HG03521 (cell line): ENCODE data around the gene PALS2.

Experiments used
- ATAC-seq: cut with Tn5 transposase; IDR thresholded peaks from one replicate; pipeline ENCODE4 v1.9.1; 2021; ENCODE audit warnings: mild to moderate bottlenecking, moderate library complexity; ENCODE audit not compliant: unreplicated experiment

Gene PALS2

DNA sequence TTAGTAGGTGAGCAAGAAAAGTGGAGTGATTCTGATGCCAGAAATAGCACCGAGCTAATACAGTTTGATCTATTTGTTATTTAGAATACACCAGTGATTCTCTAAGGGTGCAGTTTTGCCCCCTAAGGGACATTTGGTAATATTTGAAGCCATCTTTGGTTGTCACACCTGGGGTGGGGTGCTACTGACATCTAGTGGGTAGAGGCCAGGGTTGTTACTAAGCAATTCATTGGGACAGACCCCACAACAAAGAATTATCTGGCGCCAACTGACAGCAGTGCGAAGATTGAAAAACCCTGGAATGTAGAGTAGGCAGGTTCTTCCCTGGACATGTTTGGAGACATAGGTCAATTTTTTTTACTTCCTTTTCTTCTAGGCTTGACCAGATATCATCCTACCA is 14.6 kb downstream of the PALS2 start:
- ATAC-seq: peak; percentile 74

DNA sequence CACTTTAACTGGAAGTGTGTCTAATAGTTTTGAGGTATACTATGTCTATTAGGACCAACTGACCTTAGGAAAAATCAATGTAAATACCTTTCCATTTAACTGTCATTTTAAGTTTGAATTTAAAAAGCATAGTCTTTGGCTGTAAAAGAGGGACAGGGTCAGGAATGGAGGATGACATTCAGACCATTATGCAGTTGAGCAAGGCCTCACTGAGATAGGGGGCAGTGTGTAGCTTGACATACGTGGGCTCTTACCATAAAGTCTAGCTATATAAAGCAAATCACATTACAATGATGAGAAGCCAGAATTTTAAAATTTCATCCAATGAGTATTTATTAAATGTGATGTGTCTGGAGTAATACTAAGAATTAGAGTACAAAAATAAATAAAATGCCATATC is 17.9 kb downstream of the PALS2 start:
- ATAC-seq: no peak

DNA sequence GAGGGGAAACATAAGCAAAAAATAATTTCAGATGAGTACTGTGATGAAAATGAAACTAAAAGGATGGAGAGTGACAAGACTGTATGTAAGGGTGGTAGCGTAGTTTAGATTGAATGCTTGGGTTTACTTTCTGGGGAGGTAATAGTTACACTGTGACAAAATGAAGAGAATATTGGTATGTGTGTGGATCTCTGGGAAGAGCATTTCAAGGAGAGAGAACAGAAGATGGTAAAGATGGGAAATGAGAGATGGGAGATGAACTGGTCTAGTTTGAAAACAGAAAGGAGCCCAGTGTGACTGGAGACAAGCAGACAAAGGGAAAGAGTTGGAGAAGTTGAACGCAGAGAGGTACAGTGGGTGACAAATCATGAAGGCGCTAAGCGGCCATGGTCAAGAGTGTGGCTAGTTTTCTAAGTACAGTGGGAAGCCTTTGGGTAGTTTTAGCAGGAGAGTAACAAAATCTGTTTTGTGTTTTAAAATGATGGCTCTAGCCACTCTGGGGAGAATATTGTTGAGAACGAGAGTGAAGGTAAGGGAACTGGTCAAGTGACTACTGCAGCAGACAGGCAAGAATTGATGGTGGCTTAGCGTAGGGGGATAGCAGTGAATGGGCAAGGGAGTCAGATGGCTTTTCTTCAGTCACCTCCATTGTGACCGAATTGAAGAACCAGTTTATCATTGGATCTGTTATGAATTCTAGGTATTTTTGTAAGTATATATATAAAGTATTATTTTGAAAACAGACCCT is 22.6 kb downstream of the PALS2 start:
- ATAC-seq: peak; percentile 71

DNA sequence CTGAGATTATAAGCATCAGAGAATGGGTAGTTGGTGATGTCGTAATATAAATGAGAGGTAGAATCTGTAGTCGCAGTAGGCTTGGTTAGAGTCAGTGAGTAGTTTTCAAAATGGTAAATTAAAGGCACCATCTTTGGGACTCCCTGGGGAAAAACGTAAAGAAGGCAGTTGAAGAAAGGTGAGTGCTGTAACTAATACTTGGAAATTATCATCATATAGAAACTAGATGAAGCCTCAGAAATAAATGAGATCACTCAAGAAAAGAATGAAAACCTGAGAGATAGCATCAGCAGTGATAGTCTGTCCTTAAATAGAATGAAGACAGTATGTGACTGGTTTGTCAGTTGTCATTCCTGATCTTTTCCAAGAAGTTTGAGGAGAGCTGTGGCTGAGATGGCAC is 23.8 kb downstream of the PALS2 start:
- no peak for ATAC-seq

DNA sequence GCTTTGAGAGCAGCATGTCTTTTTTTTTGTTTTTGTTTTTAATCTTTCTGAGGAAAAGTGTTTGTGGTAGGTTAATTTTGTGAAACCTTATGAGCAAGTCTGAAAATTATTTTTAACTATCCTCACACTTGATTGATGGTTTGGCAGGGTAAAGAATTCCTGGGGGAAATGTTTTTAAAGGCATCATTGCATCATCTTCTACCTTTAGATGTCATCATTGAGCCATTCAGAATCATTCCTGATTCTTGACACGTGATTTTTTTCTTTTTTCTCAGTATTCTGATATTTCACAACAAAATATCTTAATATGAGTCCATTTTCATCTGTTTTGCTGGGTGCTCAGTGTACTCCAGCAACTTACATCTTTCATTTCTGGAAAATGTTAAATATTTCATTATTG is 28.3 kb downstream of the PALS2 start:
- ATAC-seq: no peak

DNA sequence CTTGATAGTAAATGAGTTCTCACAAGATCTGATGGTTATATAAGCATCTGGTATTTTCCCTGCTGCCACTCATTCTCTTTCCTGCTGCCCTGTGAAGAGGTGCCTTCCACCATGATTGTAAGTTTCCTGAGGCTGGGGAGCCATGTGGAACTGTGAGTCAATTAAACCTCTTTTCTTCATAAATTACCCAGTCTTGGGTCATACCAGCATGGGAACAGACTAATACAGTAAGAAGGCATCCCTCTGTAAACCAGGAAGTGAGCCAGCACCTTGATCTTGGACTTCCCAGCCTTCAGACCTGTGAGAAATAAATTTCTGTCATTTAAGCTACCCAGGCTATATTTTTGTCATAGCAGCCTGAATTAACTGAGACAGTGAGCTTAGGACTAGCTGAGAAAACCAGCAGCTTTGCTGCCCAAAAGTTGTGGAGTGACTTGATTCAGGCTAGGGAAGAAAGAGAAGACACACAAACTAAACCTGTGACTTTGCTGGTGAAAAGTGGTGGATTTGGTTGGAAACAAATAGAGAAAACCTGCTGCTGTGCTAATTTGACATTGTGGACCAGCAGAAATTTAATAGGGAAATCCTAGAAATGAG is 29.7 kb downstream of the PALS2 start:
- no peak for ATAC-seq

DNA sequence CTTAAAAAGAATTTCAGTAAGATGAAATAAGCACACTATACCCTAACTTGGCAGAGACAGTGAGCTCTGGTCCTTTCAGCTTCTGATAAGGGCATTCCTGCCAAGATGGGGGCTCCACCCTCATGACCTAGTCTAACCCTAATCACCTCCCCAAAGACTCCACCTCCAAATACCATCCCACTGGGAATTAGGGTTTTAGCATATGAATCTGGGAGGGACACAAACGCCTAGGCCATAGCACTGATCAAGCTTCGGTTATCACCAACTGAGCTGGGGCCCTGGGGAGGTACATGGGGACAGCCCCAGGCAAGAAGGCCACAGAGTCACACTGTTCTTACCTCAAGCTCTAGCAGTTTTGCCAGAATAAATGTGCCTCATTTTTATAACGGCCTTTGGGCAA is 31.4 kb downstream of the PALS2 start:
- ATAC-seq: no peak

DNA sequence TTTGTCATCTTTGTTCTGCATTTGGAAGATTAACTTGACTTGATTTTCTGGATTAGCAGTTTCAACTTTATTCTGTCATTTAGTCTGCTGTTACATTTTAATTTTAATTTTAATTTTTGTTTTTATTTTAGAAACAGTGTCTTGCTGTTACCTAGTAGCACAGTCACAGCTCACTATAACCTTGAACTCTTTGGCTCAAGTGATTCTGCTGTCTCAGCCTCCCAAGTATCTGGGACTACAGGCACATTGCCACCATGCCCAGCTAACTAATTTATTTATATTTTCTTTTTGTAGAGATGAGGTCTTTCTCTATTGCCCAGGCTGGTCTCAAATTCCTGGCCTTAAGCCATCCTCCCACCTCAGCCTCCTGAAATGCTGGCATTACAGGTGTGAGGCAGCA is 35.3 kb downstream of the PALS2 start:
- ATAC-seq: no peak

DNA sequence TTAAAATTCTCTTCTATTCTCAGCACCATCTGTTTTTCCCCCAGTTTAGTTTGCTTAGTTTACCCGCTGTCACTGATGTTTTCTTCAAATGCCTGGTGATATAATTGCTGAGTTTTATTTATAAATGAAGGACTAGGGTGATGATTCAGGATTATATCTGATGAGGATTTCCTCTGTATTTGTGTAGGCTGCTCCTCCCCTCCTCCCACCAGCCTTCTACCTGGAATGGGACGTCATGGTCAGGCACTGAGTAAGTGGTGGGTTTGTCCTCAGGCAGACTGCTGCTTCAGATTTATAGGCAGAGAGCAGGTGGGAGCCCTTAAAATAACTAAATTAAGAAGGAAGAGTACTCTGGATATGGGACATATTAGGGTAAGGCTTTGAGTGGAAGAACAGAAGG is 35.8 kb downstream of the PALS2 start:
- no peak for ATAC-seq

DNA sequence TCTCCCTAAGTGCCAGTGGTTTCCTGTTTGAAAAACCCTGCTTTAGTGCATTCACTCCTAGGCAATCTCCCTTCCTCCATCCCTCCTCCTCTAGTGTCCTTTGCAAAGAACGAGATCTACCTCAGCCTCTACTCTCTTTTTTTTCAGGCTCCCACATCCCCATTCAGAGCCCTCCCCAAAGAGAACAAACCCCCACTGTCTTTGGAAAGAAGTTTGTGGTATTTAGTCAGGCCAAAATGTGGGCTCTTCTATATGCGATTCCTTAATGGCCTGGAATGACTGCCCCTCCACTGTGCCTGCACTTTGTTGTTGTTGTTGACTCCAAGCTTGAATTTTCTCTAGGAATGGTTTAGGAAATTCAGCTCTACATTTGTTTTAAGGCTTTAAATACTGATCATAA is 36.3 kb downstream of the PALS2 start:
- ATAC-seq: no peak

DNA sequence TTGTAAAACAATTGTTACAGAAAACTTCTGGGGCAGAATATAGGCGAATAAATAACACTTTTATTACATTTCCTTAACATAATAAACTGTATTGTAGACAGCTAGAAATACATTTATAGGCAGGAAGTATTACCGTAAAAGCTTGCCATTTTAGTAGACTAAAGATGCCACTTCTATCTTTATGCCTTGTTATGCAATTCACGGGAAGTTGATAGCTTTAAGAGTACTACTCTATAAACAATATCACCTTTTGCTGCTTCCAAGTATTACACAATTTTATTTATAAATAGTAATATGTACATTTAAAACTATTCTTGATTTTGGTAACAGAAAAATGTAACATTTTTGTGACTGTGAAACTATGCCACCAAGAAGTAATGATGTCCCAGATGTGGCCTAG is 37.9 kb downstream of the PALS2 start:
- no peak for ATAC-seq

DNA sequence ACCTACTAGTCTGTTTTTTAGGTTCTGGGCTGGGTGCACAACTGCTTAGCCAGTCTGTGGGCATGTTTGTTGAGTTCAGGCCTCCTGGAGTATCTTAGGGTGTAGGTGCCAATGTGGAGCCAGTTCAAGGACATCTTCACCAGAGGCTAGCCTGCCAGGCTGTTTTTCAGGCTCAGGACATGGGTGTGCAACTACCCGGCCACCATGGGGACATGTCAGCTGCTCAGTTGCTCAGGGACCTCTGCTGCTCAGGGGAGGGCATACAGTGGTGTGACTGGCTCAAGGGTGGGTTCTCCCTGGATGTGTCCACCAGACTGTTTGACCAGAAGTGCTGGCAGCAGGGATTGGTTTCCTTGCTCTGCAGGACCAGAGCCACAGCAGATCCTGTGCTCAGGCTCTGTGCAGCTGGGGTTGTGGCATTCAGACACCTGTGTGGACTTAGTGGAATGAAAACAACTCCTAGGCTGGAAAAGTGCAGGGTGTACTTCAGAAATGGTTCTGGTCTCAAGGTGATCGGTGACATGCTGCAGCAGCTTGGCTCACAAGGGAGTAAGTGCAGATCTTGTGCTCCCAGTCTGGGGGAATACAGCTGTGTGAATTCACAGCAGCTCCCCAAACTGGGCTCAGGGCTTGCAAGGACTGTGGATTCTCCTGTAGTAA is 44.8 kb downstream of the PALS2 start:
- no peak for ATAC-seq

DNA sequence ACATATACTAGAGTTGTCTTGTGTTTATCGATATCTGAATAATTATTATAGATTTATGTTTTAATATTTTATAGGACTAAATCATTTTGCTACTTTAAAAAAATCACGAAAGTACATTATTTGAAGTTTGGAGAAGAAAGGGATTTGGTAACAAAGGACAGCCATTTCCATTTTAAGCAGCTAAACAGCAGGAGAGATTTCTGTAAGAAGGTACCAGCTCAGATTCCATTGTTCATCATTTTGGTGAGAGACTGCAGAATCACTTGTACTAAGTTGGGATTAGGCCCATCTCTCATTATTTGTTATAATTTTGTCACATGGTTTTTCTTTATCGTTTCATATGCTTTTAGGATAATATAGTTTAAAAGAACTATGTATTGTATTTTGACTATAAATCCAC is 46.7 kb downstream of the PALS2 start:
- no peak for ATAC-seq

DNA sequence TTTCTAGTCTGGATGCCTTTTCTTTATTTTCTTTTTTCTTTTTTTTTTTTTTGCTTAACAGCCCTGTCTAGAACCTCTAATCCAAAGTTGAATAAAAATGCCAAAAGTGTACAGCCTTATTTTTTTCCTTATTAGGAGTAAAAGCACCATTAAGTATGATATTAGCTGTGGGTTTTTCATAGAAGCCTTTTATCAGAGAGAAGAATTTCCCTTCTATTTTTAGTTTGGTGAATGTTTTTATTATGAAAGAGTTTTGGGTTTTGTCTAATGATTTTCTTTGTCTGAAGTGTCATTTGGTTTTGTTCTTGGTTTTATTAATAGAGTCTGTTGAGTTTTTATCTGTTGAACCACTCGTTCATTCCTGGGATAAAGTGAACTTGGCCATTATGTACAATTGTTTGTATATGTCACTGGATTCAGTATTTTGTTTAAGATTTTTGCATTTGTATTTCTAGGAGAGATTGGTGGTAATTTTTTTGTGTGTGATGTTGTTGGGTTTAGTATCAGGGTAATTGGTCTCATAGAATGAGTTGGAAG is 49.5 kb downstream of the PALS2 start:
- no peak for ATAC-seq
